HepG2 (cell line): ENCODE data around the gene RAB14. TPM values are rescaled to one million over a fixed set of nuclear protein-coding genes. Genes with fewer than 3 reads are reported as not detected.

Experiments
- ATAC-seq: fragments of 200-7000 bp; cut with Tn5 transposase; 3 replicates; pipeline ENCODE4 v1.9.1; 2020; ENCODE audit warnings: mild to moderate bottlenecking, moderate library complexity
- BruUV-seq: library from RNA; stranded (reverse); fragments of 400-500 nt; replicated peaks from 2 replicates; lab custom pipeline; 2021; lab: Mats Ljungman, UMichigan
- CTCF ChIA-PET: fragments of 300-600 bp; formaldehyde crosslinking; extraction: SDS; loops from one replicate; lab custom pipeline; 2021; ENCODE audit warnings: low total read pairs, inconsistent platforms, low intra/inter-chr PET ratio; lab: Yijun Ruan, JAX
- POLR2A ChIA-PET: fragments of 350-600 bp; sonication (Branson Sonifier 250); formaldehyde crosslinking; loops from one replicate; lab custom pipeline; 2020; ENCODE audit warnings: antibody characterized with exemption, inconsistent platforms; lab: Yijun Ruan, JAX
- DNase-seq: peaks from one replicate; pipeline ENCODE4 v3.0.0-alpha.2; 2015; ENCODE audit warnings: low spot score
- FAIRE-seq: peaks from 3 replicates; lab custom pipeline; 2011; peaks lifted over from hg19 to GRCh38; lab: Jason Lieb, UNC
- H2AFZ ChIP-seq: one replicate; pipeline ENCODE4 v1.6.1; 2011; ENCODE audit warnings: low read length, inconsistent platforms
- H3K27ac ChIP-seq: fragments of 300-600 bp; 3 replicates; pipeline ENCODE4 v1.8.0; 2011; ENCODE audit warnings: mixed run types, mild to moderate bottlenecking, mixed read lengths, low read length, inconsistent platforms; ENCODE audit not compliant: insufficient read depth; ENCODE audit errors: extremely low read length
- H3K27me3 ChIP-seq, 2 experiments: fragments of 200-600 bp in 1 of 2; 2 replicates in 1 of 2; 3 replicates in 1 of 2; pipeline versions ENCODE4 v1.6.0 to v1.8.0; 2011; ENCODE audit warnings: low read length in 2 of 2, mild to moderate bottlenecking in 2 of 2, moderate library complexity in 2 of 2, inconsistent platforms in 1 of 2; ENCODE audit not compliant: insufficient read depth in 2 of 2, control insufficient read depth in 1 of 2
- H3K36me3 ChIP-seq, 2 experiments: fragments of 200-600 bp in 1 of 2; replicated peaks in 1 of 2; 2 replicates in 1 of 2; 3 replicates in 1 of 2; pipeline versions ENCODE4 v1.5.1 to v1.8.0; 2011; ENCODE audit warnings: low read length in 2 of 2, inconsistent platforms in 1 of 2; ENCODE audit not compliant: insufficient read depth in 2 of 2, control insufficient read depth in 1 of 2
- H3K4me1 ChIP-seq: 2 replicates; pipeline ENCODE4 v1.5.1; 2012; ENCODE audit warnings: low read length, inconsistent platforms; ENCODE audit not compliant: insufficient read depth
- H3K4me2 ChIP-seq: 2 replicates; pipeline ENCODE4 v1.6.0; 2011; ENCODE audit warnings: low read depth, low read length, inconsistent platforms
- H3K4me3 ChIP-seq, 3 experiments: fragments of 200-600 bp in 1 of 3; sonication (generic), shearing (Covaris generic) in 1 of 3; replicated peaks in 1 of 3; 2 replicates each; pipeline ENCODE4 v1.5.1; 2011 to 2016; ENCODE audit warnings: low read length in 3 of 3, inconsistent platforms in 2 of 3, low read depth in 2 of 3, mild to moderate bottlenecking in 2 of 3, control low read depth in 1 of 3, mixed read lengths in 1 of 3; ENCODE audit not compliant: insufficient read depth in 1 of 3
- H3K79me2 ChIP-seq: one replicate; pipeline ENCODE4 v1.6.1; 2011; ENCODE audit warnings: low read length, inconsistent platforms; ENCODE audit not compliant: insufficient read depth
- H3K9ac ChIP-seq: 2 replicates; pipeline ENCODE4 v1.6.0; 2011; ENCODE audit warnings: mild to moderate bottlenecking, low read depth, low read length, inconsistent platforms; ENCODE audit not compliant: insufficient read depth
- H3K9me3 ChIP-seq: 2 replicates; pipeline ENCODE4 v1.5.1; 2012; ENCODE audit warnings: mild to moderate bottlenecking, low read length
- H4K20me1 ChIP-seq: 2 replicates; pipeline ENCODE4 v1.6.0; 2011; ENCODE audit warnings: inconsistent platforms, mild to moderate bottlenecking, low read length, moderate library complexity; ENCODE audit not compliant: insufficient read depth
- BCLAF1 ChIP-seq: fragments of 450-650 bp; IDR thresholded peaks from 2 replicates; pipeline ENCODE4 v1.6.1; 2017; ENCODE audit warnings: mild to moderate bottlenecking
- CEBPZ ChIP-seq: IDR thresholded peaks from 2 replicates; pipeline ENCODE4 v1.6.1; 2012; ENCODE audit warnings: low read length, improper control_type of control experiment
- E2F5 ChIP-seq: sonication (generic); formaldehyde crosslinking; conservative IDR thresholded peaks from 2 replicates; pipeline ENCODE4 v1.4.0; 2020; ENCODE audit warnings: missing genetic modification reagents
- HNF4A ChIP-seq: sonication (generic); formaldehyde crosslinking; IDR thresholded peaks from 2 replicates; pipeline ENCODE4 v1.4.0; 2020; ENCODE audit warnings: missing genetic modification reagents
- IKZF4 ChIP-seq: sonication (generic); formaldehyde crosslinking; IDR thresholded peaks from 2 replicates; pipeline ENCODE4 v1.5.1; 2020; ENCODE audit warnings: borderline replicate concordance, mild to moderate bottlenecking, low read depth, missing genetic modification reagents; ENCODE audit errors: not compliant biosample characterization
- MTF2 ChIP-seq: sonication (generic); formaldehyde crosslinking; IDR thresholded peaks from 2 replicates; pipeline ENCODE4 v1.5.0; 2020; ENCODE audit warnings: missing genetic modification reagents, borderline replicate concordance
- NFATC3 ChIP-seq: sonication (generic); formaldehyde crosslinking; IDR thresholded peaks from 2 replicates; pipeline ENCODE4 v1.5.1; 2020; ENCODE audit warnings: mild to moderate bottlenecking, missing genetic modification reagents
- POLR2AphosphoS2 ChIP-seq: IDR thresholded peaks from 2 replicates; pipeline ENCODE4 v1.6.1; 2011; ENCODE audit warnings: low read depth, low read length, improper control_type of control experiment
- SATB2 ChIP-seq: sonication (generic); formaldehyde crosslinking; IDR thresholded peaks from 2 replicates; pipeline ENCODE4 v1.5.0; 2020; ENCODE audit warnings: missing genetic modification reagents
- SMAD9 ChIP-seq: sonication (generic); formaldehyde crosslinking; IDR thresholded peaks from 2 replicates; pipeline ENCODE4 v1.5.1; 2020; ENCODE audit warnings: mild to moderate bottlenecking, missing genetic modification reagents
- SRSF4 ChIP-seq: fragments of 200-400 bp; formaldehyde crosslinking; IDR thresholded peaks from one replicate; pipeline ENCODE4 v1.6.1; 2018; ENCODE audit warnings: mild to moderate bottlenecking, low read depth, low read length, moderate library complexity; ENCODE audit not compliant: poor library complexity, severe bottlenecking
- TRIM24 ChIP-seq: sonication (generic); formaldehyde crosslinking; IDR thresholded peaks from 2 replicates; pipeline ENCODE4 v1.8.0; 2022; ENCODE audit warnings: mild to moderate bottlenecking, missing genetic modification reagents
- ZNF292 ChIP-seq: sonication (generic); formaldehyde crosslinking; IDR thresholded peaks from 2 replicates; pipeline ENCODE4 v1.8.1; 2022; ENCODE audit warnings: mild to moderate bottlenecking, low read depth, missing genetic modification reagents, borderline replicate concordance
- ZNF580 ChIP-seq: IDR thresholded peaks from 2 replicates; pipeline ENCODE4 v1.6.1; 2016; ENCODE audit warnings: low read depth, borderline replicate concordance
- ZNF607 ChIP-seq: sonication (generic); formaldehyde crosslinking; IDR thresholded peaks from 2 replicates; pipeline ENCODE4 v1.5.1; 2020; ENCODE audit warnings: missing genetic modification reagents, mild to moderate bottlenecking, borderline replicate concordance
- WGBS: methylation state at CpG from one replicate; pipeline ENCODE4 v1.1.6; 2017; ENCODE audit warnings: low lambda C conversion rate; 5-methylcytosine and 5-hydroxymethylcytosine counted together
- in situ Hi-C: cut with HindIII; loops from 2 replicates; pipeline ENCODE4 v1.10.0; 2017; ENCODE audit warnings: low pct_unique_long_range_greater_than_20kb; ENCODE audit not compliant: extremely low pct_ligation_motif_present
- intact Hi-C: fragments of 100-400 bp; cut with micrococcal nuclease; formaldehyde crosslinking; loops from one replicate; pipeline ENCODE4 v1.10.0; 2022; ENCODE audit not compliant: unreplicated experiment
- polyA plus RNA-seq, 8 experiments: library from polyadenylated mRNA; depleted of rRNA in 3 of 8; stranded (reverse) in 7 of 8; unstranded in 1 of 8; fragments of >200 nt; fragmentation: Illumina TruSeq in 4 of 8; extraction: Trizol in 4 of 8; gene quantifications; 2 replicates each; pipeline versions ENCODE4 v1.2.1 to v1.2.3, GENCODE V29; 2011 to 2016; ENCODE audit warnings: low read depth in 4 of 8, missing spikeins in 1 of 8, mixed read lengths in 1 of 8; ENCODE audit not compliant: insufficient read depth in 1 of 8
- total RNA-seq, 5 experiments: library from RNA; depleted of rRNA; stranded (reverse); fragments of >200 nt; fragmentation: Illumina TruSeq; extraction: Trizol; gene quantifications; 2 replicates each; pipeline ENCODE4 v1.2.3, GENCODE V29; 2016; ENCODE audit warnings: low read depth in 1 of 5

Gene RAB14
- total and polyA plus RNA-seq, 2 of the 13 experiments (the other 11 are each of a cell fraction or from before 2014, with no cell fraction given), result 17.4 to 19.3 TPM

GRCh38 chr9:121135642-121136041 is 66.0 kb downstream of the RAB14 start:
- H3K27ac ChIP-seq, result no peak overlapping the region
- FAIRE-seq, result no peak
- no peak for TF ChIP-seq ZNF292
- TF ChIP-seq CEBPZ, result no peak
- TF ChIP-seq HNF4A (CRISPR knock-in tag), result no peak
- no peak for TF ChIP-seq NFATC3 (CRISPR knock-in tag)
- TF ChIP-seq E2F5, result no peak
- TF ChIP-seq SMAD9 (CRISPR knock-in tag), result no peak
- no peak for TF ChIP-seq MTF2 (CRISPR knock-in tag)
- TF ChIP-seq ZNF607 (CRISPR knock-in tag), result no peak
- no peak for TF ChIP-seq IKZF4
- TF ChIP-seq BCLAF1, result no peak
- TF ChIP-seq SATB2 (CRISPR knock-in tag), result no peak
- no peak for TF ChIP-seq SRSF4
- TF ChIP-seq ZNF580, result no peak
- no peak for TF ChIP-seq TRIM24 (CRISPR knock-in tag)
- no peak for TF ChIP-seq POLR2AphosphoS2

More at GRCh38 chr9:121135642-121136041, 66.0 kb downstream of the RAB14 start:
- intact Hi-C loops, result no loop called here
- in situ Hi-C loops, result no loop called here
- Histone ChIP-seq H3K9ac (no peak overlapping the region), H3K79me2 (no peaks in the 10 kb centered on the region), H3K4me3 (no peak overlapping the region), H3K9me3 (no peaks in the 10 kb centered on the region), H3K4me2 (no peak overlapping the region), H3K36me3 (peaks cover 7 to 36% of the 10 kb centered on the region in 2 experiments), H2AFZ (no peak overlapping the region), H4K20me1 (no peaks in the 10 kb centered on the region), H3K4me1 (peaks cover 29% of the 10 kb centered on the region), H3K27me3 (no peaks in the 10 kb centered on the region)
- DNase-seq (no peak), ATAC-seq (no peak)
- no TSS peak for BruUV-seq
- WGBS, result 91% methylated on average over 2 of the region's 2 CpGs
- ChIA-PET CTCF (no interaction called here), POLR2A (no interaction called here)
